Parathyroid adenoma (tissue), 2 donors: ENCODE data around the gene DRAM1.

Source experiments
- H2AFZ ChIP-seq: fragments of 300-600 bp; sonication (generic); one replicate; pipeline ENCODE4 v1.7.0; 2017; ENCODE audit warnings: antibody characterized with exemption, mild to moderate bottlenecking
- H3K27ac ChIP-seq: fragments of 300-600 bp; sonication (generic); one replicate; pipeline ENCODE4 v1.7.0; 2017
- H3K27me3 ChIP-seq: fragments of 300-600 bp; sonication (generic); one replicate; pipeline ENCODE4 v1.7.0; 2017; ENCODE audit warnings: low read length; ENCODE audit not compliant: control insufficient read depth, insufficient read depth
- H3K36me3 ChIP-seq: fragments of 300-600 bp; sonication (generic); one replicate; pipeline ENCODE4 v1.7.0; 2017; ENCODE audit warnings: low read length; ENCODE audit not compliant: control insufficient read depth, insufficient read depth
- H3K4me1 ChIP-seq: fragments of 300-600 bp; sonication (generic); one replicate; pipeline ENCODE4 v1.7.0; 2017; ENCODE audit warnings: control low read depth
- H3K4me2 ChIP-seq: fragments of 300-600 bp; sonication (generic); one replicate; pipeline ENCODE4 v1.7.0; 2017; ENCODE audit warnings: low read length
- H3K4me3 ChIP-seq: fragments of 300-600 bp; sonication (generic); one replicate; pipeline ENCODE4 v1.7.0; 2017; ENCODE audit warnings: low read depth, low read length
- H3K79me2 ChIP-seq: fragments of 300-600 bp; sonication (generic); one replicate; pipeline ENCODE4 v1.7.0; 2017; ENCODE audit warnings: control low read depth
- H3K9ac ChIP-seq: fragments of 300-600 bp; sonication (generic); one replicate; pipeline ENCODE4 v1.7.0; 2017; ENCODE audit warnings: mild to moderate bottlenecking
- H3K9me3 ChIP-seq: fragments of 300-600 bp; sonication (generic); one replicate; pipeline ENCODE4 v1.7.0; 2017; ENCODE audit warnings: low read length; ENCODE audit not compliant: control insufficient read depth
- CTCF ChIP-seq: fragments of 300-600 bp; sonication (generic); IDR thresholded peaks from one replicate; pipeline ENCODE4 v1.7.0; 2017; ENCODE audit warnings: antibody characterized with exemption, mild to moderate bottlenecking
- donor health status: primary hyperparathyroidism.

The DRAM1 gene

GRCh38 chr12:101919447-101919846 lies 42.1 kb downstream of the DRAM1 start:
- Histone ChIP-seq H3K9me3 (no peaks in the 10 kb centered on the region), H3K9ac (no peak overlapping the region), H3K36me3 (no peaks in the 10 kb centered on the region), H3K27me3 (no peaks in the 10 kb centered on the region), H3K4me2 (no peak overlapping the region), H3K4me1 (peaks cover 5% of the 10 kb centered on the region), H3K4me3 (no peak overlapping the region), H3K79me2 (no peaks in the 10 kb centered on the region), H2AFZ (no peak overlapping the region), H3K27ac (no peak overlapping the region)
- no peak for TF ChIP-seq CTCF

- Histone ChIP-seq H3K4me2 (no peak overlapping the region), H3K4me3 (no peak overlapping the region), H3K4me1 (peaks cover 5% of the 10 kb centered on the region), H3K9me3 (no peaks in the 10 kb centered on the region), H2AFZ (no peak overlapping the region), H3K27ac (no peak overlapping the region), H3K79me2 (no peaks in the 10 kb centered on the region), H3K9ac (no peak overlapping the region), H3K27me3 (no peaks in the 10 kb centered on the region), H3K36me3 (no peaks in the 10 kb centered on the region)
- no peak for TF ChIP-seq CTCF
These were observed 43.5 kb downstream of the DRAM1 start for GRCh38 chr12:101920906-101921305.

GRCh38 chr12:101923045-101923718 lies 45.8 kb downstream of the DRAM1 start:
- no peak overlapping the region for H3K27ac ChIP-seq
- no peaks in the 10 kb centered on the region for H3K36me3 ChIP-seq

GRCh38 chr12:101924618-101925017 lies 47.2 kb downstream of the DRAM1 start:
- Histone ChIP-seq H3K9me3 (no peaks in the 10 kb centered on the region), H3K4me2 (no peak overlapping the region), H2AFZ (no peak overlapping the region), H3K27ac (no peak overlapping the region), H3K9ac (no peak overlapping the region), H3K4me3 (no peak overlapping the region), H3K4me1 (no peaks in the 10 kb centered on the region), H3K36me3 (no peaks in the 10 kb centered on the region), H3K79me2 (no peaks in the 10 kb centered on the region), H3K27me3 (no peaks in the 10 kb centered on the region)
- no peak for TF ChIP-seq CTCF

More at GRCh38 chr12:101923045-101923718, 45.8 kb downstream of the DRAM1 start:
- Histone ChIP-seq H3K4me3 (no peak overlapping the region), H3K27me3 (no peaks in the 10 kb centered on the region), H3K9ac (no peak overlapping the region), H3K79me2 (no peaks in the 10 kb centered on the region), H2AFZ (no peak overlapping the region), H3K4me1 (no peaks in the 10 kb centered on the region), H3K4me2 (no peak overlapping the region), H3K9me3 (no peaks in the 10 kb centered on the region)
- no peak for TF ChIP-seq CTCF

GRCh38 chr12:101925361-101925760 lies 48.0 kb downstream of the DRAM1 start:
- no peaks in the 10 kb centered on the region for H3K36me3 ChIP-seq
- H3K79me2 ChIP-seq, result no peaks in the 10 kb centered on the region
- TF ChIP-seq CTCF, result no peak
- H3K27me3 ChIP-seq, result no peaks in the 10 kb centered on the region
- no peak overlapping the region for H2AFZ ChIP-seq
- no peaks in the 10 kb centered on the region for H3K9me3 ChIP-seq
- H3K4me2 ChIP-seq, result no peak overlapping the region
- no peak overlapping the region for H3K9ac ChIP-seq
- no peak overlapping the region for H3K27ac ChIP-seq
- no peak overlapping the region for H3K4me3 ChIP-seq
- no peaks in the 10 kb centered on the region for H3K4me1 ChIP-seq
